Activated CD8-positive, alpha-beta T cell treated with anti-CD3 and anti-CD28 coated beads for 36 hours (primary cell): ENCODE measurements around the gene PKHD1. TPM values are rescaled to one million over a fixed set of nuclear protein-coding genes. Genes with fewer than 3 reads are reported as not detected.

ENCODE experiments used
- ATAC-seq: fragments of 200-7000 bp; cut with Tn5 transposase; one replicate; pipeline ENCODE4 v1.10.0; 2021; ENCODE audit warnings: mild to moderate bottlenecking, moderate library complexity
- CTCF ChIA-PET: fragments of 350-600 bp; sonication (Branson Sonifier 250); formaldehyde crosslinking; loops from one replicate; lab custom pipeline; 2021; ENCODE audit warnings: antibody characterized with exemption; lab: Charles Lee
- POLR2A ChIA-PET: fragments of 350-600 bp; sonication (Branson Sonifier 250); formaldehyde crosslinking; loops from one replicate; lab custom pipeline; 2021; ENCODE audit warnings: antibody characterized with exemption; lab: Charles Lee
- DNase-seq: peaks from one replicate; pipeline ENCODE4 v3.0.0-alpha.2; 2020
- H3K27ac Mint-ChIP-seq: one replicate; pipeline ENCODE4 v1.8.0; 2021; ENCODE audit warnings: mild to moderate bottlenecking, mixed read lengths
- H3K27me3 Mint-ChIP-seq: one replicate; pipeline ENCODE4 v1.8.0; 2021; ENCODE audit warnings: mixed read lengths
- H3K36me3 Mint-ChIP-seq: one replicate; pipeline ENCODE4 v1.8.0; 2021; ENCODE audit warnings: low read depth, mixed read lengths
- H3K4me1 Mint-ChIP-seq: one replicate; pipeline ENCODE4 v1.8.0; 2021; ENCODE audit warnings: low read depth, mixed read lengths
- H3K4me3 Mint-ChIP-seq: one replicate; pipeline ENCODE4 v1.8.0; 2021; ENCODE audit warnings: mild to moderate bottlenecking, moderate library complexity, mixed read lengths
- H3K9me3 Mint-ChIP-seq: one replicate; pipeline ENCODE4 v1.8.0; 2021; ENCODE audit warnings: mixed read lengths
- CTCF ChIP-seq: fragments of 200-600 bp; IDR thresholded peaks from one replicate; pipeline ENCODE4 v1.8.0; 2022; ENCODE audit warnings: antibody characterized with exemption, mild to moderate bottlenecking
- intact Hi-C: fragments of 100-400 bp; cut with micrococcal nuclease; formaldehyde crosslinking; loops from one replicate; pipeline ENCODE4 v1.10.0; 2022
- total RNA-seq, 2 experiments: library from RNA; stranded (reverse); gene quantifications; one replicate each; pipeline ENCODE4 v1.2.3, GENCODE V29; 2021

The PKHD1 gene
- total RNA-seq, 2 experiments from 2014 or later, result not detected

DNA sequence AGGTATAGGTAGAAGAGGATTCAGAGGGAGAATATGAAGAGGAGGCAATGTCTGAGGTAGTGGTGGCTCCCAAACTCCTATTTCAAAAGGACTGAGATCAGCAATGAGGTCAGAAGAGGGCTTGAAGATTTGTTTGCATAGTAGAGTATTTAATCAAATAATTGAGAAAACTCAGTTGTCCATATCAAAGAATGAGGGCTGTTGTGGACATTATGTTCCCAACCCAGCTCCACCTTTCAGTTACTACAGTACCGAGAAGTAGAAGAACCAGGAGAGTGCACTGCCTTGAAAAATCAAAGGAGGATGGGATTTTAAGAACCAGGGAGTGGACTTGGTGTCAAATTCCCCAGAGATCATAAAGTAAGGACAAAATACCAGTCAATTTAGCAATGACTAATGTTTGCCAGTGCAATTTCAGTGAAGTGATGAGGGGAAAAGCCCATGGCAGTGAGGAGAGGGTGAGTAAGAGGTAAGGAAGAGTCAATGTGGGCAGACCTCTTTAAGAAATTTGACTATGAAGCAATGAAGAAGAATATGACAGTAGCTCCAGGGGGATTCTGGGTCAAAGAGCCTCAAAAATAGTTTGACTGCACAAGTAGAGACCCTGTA, 382.4 kb downstream of the PKHD1 start:
- Mint-ChIP-seq H3K9me3 (no peaks in the 10 kb centered on the region), H3K4me1 (no peaks in the 10 kb centered on the region)

GRCh38 chr6:51702851-51703250, 384.6 kb downstream of the PKHD1 start:
- H3K27ac Mint-ChIP-seq, result no peak overlapping the region
- H3K4me1 Mint-ChIP-seq, result no peaks in the 10 kb centered on the region
- ChIA-PET CTCF (no interaction called here), POLR2A (no interaction called here)
- DNase-seq (no peak), ATAC-seq (no peak)
- H3K4me3 Mint-ChIP-seq, result no peak overlapping the region
- intact Hi-C loops, result no loop called here
- no peak for TF ChIP-seq CTCF
- H3K27me3 Mint-ChIP-seq, result no peaks in the 10 kb centered on the region
- H3K36me3 Mint-ChIP-seq, result no peaks in the 10 kb centered on the region
- H3K9me3 Mint-ChIP-seq, result peaks cover 1% of the 10 kb centered on the region

More for the DNA sequence above, 382.4 kb downstream of the PKHD1 start:
- no peak for DNase-seq
- ChIA-PET CTCF (no interaction called here), POLR2A (no interaction called here)
- H3K4me3 Mint-ChIP-seq, result no peak overlapping the region
- intact Hi-C loops, result no loop called here
- no peaks in the 10 kb centered on the region for H3K36me3 Mint-ChIP-seq
- no peak overlapping the region for H3K27ac Mint-ChIP-seq
- no peak for TF ChIP-seq CTCF
- ATAC-seq, result no peak
- no peaks in the 10 kb centered on the region for H3K27me3 Mint-ChIP-seq

- Mint-ChIP-seq H3K4me3 (no peak overlapping the region), H3K36me3 (no peaks in the 10 kb centered on the region), H3K27me3 (no peaks in the 10 kb centered on the region), H3K9me3 (no peaks in the 10 kb centered on the region), H3K4me1 (no peaks in the 10 kb centered on the region), H3K27ac (no peak overlapping the region)
- intact Hi-C loops, result no loop called here
- POLR2A ChIA-PET, result no interaction called here
- ATAC-seq, result no peak
- DNase-seq, result no peak
- CTCF ChIA-PET, result no interaction called here
- no peak for TF ChIP-seq CTCF
Observed at GRCh38 chr6:51684603-51685002, 402.8 kb downstream of the PKHD1 start.

GRCh38 chr6:51684038-51684437, 403.4 kb downstream of the PKHD1 start:
- ChIA-PET CTCF (no interaction called here), POLR2A (no interaction called here)
- Mint-ChIP-seq H3K4me1 (no peaks in the 10 kb centered on the region), H3K4me3 (no peak overlapping the region), H3K9me3 (no peaks in the 10 kb centered on the region), H3K27me3 (no peaks in the 10 kb centered on the region), H3K36me3 (no peaks in the 10 kb centered on the region), H3K27ac (no peak overlapping the region)
- TF ChIP-seq CTCF, result no peak
- ATAC-seq (no peak), DNase-seq (no peak)
- intact Hi-C loops, result no loop called here

DNA sequence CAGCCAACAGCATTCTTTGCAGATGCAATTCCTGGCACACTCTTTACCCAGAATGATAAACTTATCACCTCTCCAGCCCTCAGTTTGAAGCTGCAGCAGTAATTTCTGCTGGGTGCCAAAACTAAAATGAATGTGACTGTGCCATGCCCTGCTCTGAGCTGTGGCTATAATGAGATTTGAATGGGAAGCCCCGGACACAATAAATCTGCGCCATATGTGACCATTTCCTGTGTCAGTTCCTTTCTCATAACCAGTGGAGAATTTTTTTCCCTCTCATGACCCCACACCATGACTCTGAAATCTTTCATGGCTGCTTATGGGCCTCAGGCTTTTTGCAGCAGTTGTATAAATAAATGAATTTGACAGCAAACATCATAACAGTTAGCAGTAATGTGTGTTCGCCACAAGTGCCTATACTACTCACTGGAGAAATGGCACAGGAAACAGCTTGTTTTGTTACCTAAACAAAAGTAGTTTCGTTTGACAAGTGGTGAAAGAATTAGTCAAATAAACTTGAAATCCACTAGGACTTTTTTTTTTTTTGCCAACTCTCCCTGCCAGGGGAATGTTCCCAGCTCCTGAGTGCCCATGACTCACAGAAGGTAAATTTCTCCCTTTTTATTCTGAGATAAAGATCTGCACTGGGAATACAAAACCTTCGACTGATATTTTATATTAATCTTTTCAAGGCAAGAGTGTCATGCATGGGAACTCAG, 408.4 kb downstream of the PKHD1 start:
- Mint-ChIP-seq H3K27ac (no peak overlapping the region), H3K4me3 (no peak overlapping the region), H3K4me1 (no peaks in the 10 kb centered on the region), H3K27me3 (no peaks in the 10 kb centered on the region), H3K9me3 (no peaks in the 10 kb centered on the region), H3K36me3 (no peaks in the 10 kb centered on the region)
- no peak for DNase-seq
- no peak for TF ChIP-seq CTCF
- intact Hi-C loops, result no loop called here
- ATAC-seq, result no peak
- ChIA-PET CTCF (no interaction called here), POLR2A (no interaction called here)
